Lower lobe of right lung (tissue), 2 donors: ENCODE measurements around the gene PNPLA5. TPM values are rescaled to one million over a fixed set of nuclear protein-coding genes. Genes with fewer than 3 reads are reported as not detected.

Experiments
- ATAC-seq, 2 donors: fragments of 200-7000 bp; cut with Tn5 transposase; one replicate each; pipeline ENCODE4 v1.9.1; 2020 to 2022; ENCODE audit warnings: mild to moderate bottlenecking in 2 of 2, moderate library complexity in 2 of 2
- DNase-seq: peaks from one replicate; pipeline ENCODE4 v3.0.0-alpha.2; 2020
- H3K27ac ChIP-seq: fragments of 200-600 bp; one replicate; pipeline ENCODE4 v1.8.0; 2022
- H3K27me3 ChIP-seq: fragments of 200-600 bp; one replicate; pipeline ENCODE4 v1.8.0; 2022; ENCODE audit warnings: low read depth
- H3K36me3 ChIP-seq: fragments of 200-600 bp; one replicate; pipeline ENCODE4 v1.8.0; 2022; ENCODE audit warnings: mild to moderate bottlenecking
- H3K4me1 ChIP-seq: fragments of 200-600 bp; one replicate; pipeline ENCODE4 v1.8.0; 2022
- H3K4me3 ChIP-seq: fragments of 200-600 bp; one replicate; pipeline ENCODE4 v1.8.0; 2022; ENCODE audit warnings: mild to moderate bottlenecking
- H3K9me3 ChIP-seq: fragments of 200-600 bp; one replicate; pipeline ENCODE4 v1.8.0; 2022
- intact Hi-C: fragments of 100-400 bp; cut with DNase I; formaldehyde crosslinking; loops from one replicate; pipeline ENCODE4 v1.11.0; 2022
- total RNA-seq: library from RNA; stranded (reverse); fragmentation: NEBNext Ultra II Directional; extraction: Animal tissue kit (Norgen Biotek cat#: 25700); gene quantifications from one replicate; pipeline ENCODE4 v1.2.1, GENCODE V29; 2021
- TF ChIP-seq, protein P1 (sequence below): fragments of 200-600 bp; IDR thresholded peaks from one replicate; pipeline ENCODE4 v1.8.0; 2022; ENCODE audit warnings: antibody characterized with exemption, mild to moderate bottlenecking
- donor health status: DM: no; HTN: yes; CAD: no; lungs with severe emphysema.

PNPLA5 gene
- total RNA-seq, 1 donor from 2014 or later, result not detected

DNA sequence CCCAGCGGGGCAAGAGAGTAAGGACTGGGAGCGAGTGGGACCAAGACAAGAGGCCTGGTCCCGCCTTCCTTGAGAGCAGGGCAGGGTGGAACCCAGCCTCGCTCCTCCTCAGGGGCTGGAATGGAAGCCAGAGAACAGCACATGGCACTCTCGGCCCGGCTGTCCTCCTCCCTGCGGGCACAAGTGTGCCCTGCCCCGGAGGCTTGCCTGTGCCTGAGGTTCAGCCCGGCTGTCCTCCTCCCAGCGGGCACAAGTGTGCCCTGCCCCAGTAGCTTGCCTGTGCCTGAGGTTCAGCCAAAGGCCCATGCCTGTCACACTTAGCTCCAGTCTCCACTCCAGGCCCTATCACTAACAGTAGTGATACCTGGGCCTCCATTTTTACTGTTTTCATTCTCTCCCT lies 53.7 kb downstream of the PNPLA5 start:
- Histone ChIP-seq H3K27ac (no peak overlapping the region), H3K4me1 (no peaks in the 10 kb centered on the region), H3K4me3 (no peak overlapping the region), H3K36me3 (no peaks in the 10 kb centered on the region), H3K27me3 (peaks cover 13% of the 10 kb centered on the region), H3K9me3 (no peaks in the 10 kb centered on the region)
- TF ChIP-seq, protein P1, sequence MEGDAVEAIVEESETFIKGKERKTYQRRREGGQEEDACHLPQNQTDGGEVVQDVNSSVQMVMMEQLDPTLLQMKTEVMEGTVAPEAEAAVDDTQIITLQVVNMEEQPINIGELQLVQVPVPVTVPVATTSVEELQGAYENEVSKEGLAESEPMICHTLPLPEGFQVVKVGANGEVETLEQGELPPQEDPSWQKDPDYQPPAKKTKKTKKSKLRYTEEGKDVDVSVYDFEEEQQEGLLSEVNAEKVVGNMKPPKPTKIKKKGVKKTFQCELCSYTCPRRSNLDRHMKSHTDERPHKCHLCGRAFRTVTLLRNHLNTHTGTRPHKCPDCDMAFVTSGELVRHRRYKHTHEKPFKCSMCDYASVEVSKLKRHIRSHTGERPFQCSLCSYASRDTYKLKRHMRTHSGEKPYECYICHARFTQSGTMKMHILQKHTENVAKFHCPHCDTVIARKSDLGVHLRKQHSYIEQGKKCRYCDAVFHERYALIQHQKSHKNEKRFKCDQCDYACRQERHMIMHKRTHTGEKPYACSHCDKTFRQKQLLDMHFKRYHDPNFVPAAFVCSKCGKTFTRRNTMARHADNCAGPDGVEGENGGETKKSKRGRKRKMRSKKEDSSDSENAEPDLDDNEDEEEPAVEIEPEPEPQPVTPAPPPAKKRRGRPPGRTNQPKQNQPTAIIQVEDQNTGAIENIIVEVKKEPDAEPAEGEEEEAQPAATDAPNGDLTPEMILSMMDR, result no peak
- intact Hi-C loops, result no loop called here
- DNase-seq (no peak), ATAC-seq (no peak)

DNA sequence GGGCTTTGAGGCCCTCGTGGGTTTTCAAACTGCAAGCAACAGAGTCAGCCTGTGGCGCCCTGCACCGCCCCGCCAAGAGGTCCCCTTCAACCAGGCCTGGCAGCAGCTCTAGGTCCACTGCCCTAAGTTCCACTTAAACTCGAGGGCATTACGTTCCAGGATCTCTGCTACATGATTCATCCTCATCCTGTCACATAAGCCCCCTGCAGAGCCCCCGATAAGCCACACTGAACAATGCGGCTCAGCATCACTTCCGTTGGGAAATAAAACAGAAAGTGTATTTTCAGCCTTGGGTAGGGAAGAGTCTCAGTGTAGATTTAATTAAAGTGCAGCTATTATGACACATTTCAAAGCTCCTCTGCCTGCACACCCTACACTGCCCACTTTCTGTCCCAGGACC lies 54.1 kb downstream of the PNPLA5 start:
- TF ChIP-seq, protein P1, result no peak
- Histone ChIP-seq H3K27ac (no peak overlapping the region), H3K4me3 (no peak overlapping the region), H3K4me1 (no peaks in the 10 kb centered on the region), H3K36me3 (no peaks in the 10 kb centered on the region), H3K9me3 (no peaks in the 10 kb centered on the region), H3K27me3 (peaks cover 13% of the 10 kb centered on the region)
- DNase-seq, result no peak
- ATAC-seq, result no peak
- intact Hi-C loops, result no loop called here

DNA sequence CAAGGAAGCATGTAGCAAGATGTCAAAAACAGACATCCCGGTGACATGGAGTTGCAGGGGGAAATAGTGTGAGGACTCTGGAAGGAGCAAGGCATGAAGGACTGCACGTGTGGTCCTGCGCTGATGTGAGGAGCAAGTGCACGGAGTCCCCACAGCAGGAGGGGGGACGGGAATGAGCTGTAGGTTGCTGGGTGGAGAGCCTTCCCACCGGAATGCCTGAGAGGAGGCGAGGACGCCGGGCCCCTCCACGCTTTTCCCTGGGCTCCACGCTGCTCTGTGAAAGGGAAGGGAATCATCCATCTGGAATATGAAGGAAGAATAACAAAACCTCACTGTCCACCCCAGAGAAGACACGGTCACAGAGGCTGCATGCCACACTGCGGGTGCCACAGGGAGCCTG lies 56.1 kb downstream of the PNPLA5 start:
- H3K36me3 ChIP-seq, result no peaks in the 10 kb centered on the region
- no peak overlapping the region for H3K27ac ChIP-seq
- peaks cover 13% of the 10 kb centered on the region for H3K27me3 ChIP-seq
- TF ChIP-seq, protein P1, result no peak
- intact Hi-C loops, result no loop called here
- ATAC-seq (no peak), DNase-seq (peak; percentile 18)
- no peaks in the 10 kb centered on the region for H3K9me3 ChIP-seq
- H3K4me3 ChIP-seq, result no peak overlapping the region
- H3K4me1 ChIP-seq, result no peaks in the 10 kb centered on the region

DNA sequence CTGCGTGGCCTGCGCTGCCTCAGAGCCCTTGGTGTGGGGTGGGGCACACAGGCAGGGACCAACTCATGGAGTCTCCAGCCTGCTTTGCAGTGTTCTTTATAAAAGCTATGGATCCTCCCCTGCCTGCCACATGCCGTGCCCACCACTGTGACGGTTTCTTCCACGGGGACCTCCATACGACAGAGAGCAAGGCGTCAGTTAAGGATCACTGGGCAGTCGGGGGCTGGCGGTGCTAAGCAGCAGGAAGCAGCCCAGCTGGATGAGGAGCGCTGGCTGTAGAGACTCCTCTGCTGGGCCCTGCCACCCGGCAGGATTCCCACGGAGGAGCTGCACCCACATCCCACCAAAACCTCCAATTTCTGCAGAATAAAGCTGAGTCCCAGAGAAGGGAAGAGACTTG lies 56.6 kb downstream of the PNPLA5 start:
- Histone ChIP-seq H3K27me3 (peaks cover 13% of the 10 kb centered on the region), H3K27ac (no peak overlapping the region), H3K4me1 (no peaks in the 10 kb centered on the region), H3K4me3 (no peak overlapping the region), H3K36me3 (no peaks in the 10 kb centered on the region), H3K9me3 (no peaks in the 10 kb centered on the region)
- DNase-seq (peak; percentile 20), ATAC-seq (no peak)
- TF ChIP-seq, protein P1, result no peak
- intact Hi-C loops, result no loop called here

DNA sequence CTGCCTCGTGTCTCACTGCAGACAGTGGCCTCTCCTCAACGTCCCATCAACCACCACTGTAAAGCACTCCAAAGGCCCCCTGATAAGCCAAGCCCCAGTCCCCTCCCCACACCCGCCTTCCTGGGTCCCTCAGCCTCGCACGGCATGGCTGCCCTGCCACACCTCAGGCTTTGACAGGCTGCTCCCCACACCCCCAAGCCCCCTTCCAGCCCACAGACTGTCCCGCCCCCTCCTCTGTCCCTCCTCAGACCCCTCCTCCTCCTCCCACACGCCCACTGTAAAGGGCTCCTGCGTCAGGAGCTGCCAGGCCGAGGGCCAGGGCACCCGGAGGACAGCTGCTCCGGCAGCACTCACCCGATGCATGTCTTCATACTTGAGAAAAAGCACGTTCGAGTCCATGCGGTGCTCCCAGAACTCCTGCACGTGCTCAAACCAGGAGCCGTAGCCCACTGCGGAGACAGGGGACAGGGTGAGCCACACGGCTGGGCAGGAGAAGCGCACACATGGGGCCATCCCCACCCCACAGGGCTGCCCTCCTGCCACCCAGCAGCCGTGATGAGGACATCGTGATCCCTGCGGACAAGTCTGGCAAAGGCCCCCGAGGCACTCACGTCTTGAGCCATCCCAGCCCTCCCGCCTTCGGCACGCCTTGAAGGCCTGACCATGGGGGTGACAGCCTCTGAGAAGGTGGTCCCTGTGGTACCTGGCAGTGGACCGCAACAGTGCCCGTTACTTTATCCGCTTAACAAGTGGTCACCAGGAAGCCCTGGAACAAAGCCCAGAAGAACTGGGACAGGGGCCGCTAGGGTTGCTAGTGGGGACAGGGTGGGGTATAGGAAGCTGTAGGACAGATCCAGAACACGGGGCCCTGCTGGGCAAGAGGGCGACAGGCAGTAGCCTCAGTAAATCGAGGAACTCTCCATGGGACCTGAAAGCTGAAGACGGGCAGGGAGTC lies 58.2 kb downstream of the PNPLA5 start:
- Histone ChIP-seq H3K36me3 (no peaks in the 10 kb centered on the region), H3K27ac (no peak overlapping the region), H3K4me1 (no peaks in the 10 kb centered on the region), H3K27me3 (peaks cover 13% of the 10 kb centered on the region), H3K4me3 (no peak overlapping the region), H3K9me3 (no peaks in the 10 kb centered on the region)
- TF ChIP-seq, protein P1, result no peak
- DNase-seq (peak; percentile 30), ATAC-seq (no peak)
- intact Hi-C loops, result no loop called here
